Activated T-helper 1 cell treated with anti-CD3 and anti-CD28 coated beads, Interleukin-12 subunit alpha, Interleukin-12 subunit beta, Interleukin-2, Interleukin-4 antibody, amounts not matched to agents 30 ng/mL and 10 ng/mL and 1 ng/mL, durations not matched to agents 14 hours and 24 hours and 36 hours (primary cell): Measurements from ENCODE around the gene CD160. TPM values are rescaled to one million over a fixed set of nuclear protein-coding genes. Genes with fewer than 3 reads are reported as not detected.

Experiments
- DNase-seq: peaks from one replicate; pipeline ENCODE4 v3.0.0; 2021; ENCODE audit warnings: low spot score
- H3K27ac Mint-ChIP-seq: one replicate; pipeline ENCODE4 v1.8.0; 2021; ENCODE audit warnings: mild to moderate bottlenecking, mixed read lengths
- H3K27me3 Mint-ChIP-seq: one replicate; pipeline ENCODE4 v1.8.0; 2022; ENCODE audit warnings: mild to moderate bottlenecking, moderate library complexity, mixed read lengths; ENCODE audit not compliant: insufficient read depth
- H3K36me3 Mint-ChIP-seq: one replicate; pipeline ENCODE4 v1.8.0; 2021; ENCODE audit warnings: low read depth, mixed read lengths
- H3K4me1 Mint-ChIP-seq: one replicate; pipeline ENCODE4 v1.8.0; 2021; ENCODE audit warnings: low read depth, mixed read lengths
- H3K4me3 Mint-ChIP-seq: one replicate; pipeline ENCODE4 v1.8.0; 2021; ENCODE audit warnings: mild to moderate bottlenecking, moderate library complexity, mixed read lengths
- H3K9me3 Mint-ChIP-seq: one replicate; pipeline ENCODE4 v1.8.0; 2021; ENCODE audit warnings: mixed read lengths
- intact Hi-C: fragments of 100-400 bp; cut with micrococcal nuclease; formaldehyde crosslinking; loops from one replicate; pipeline ENCODE4 v1.15.1; 2024
- total RNA-seq: library from RNA; stranded (reverse); gene quantifications from 2 replicates; pipeline ENCODE4 v1.2.3, GENCODE V29; 2022

Gene CD160
- total RNA-seq, 1 donor from 2014 or later = not detected

DNA sequence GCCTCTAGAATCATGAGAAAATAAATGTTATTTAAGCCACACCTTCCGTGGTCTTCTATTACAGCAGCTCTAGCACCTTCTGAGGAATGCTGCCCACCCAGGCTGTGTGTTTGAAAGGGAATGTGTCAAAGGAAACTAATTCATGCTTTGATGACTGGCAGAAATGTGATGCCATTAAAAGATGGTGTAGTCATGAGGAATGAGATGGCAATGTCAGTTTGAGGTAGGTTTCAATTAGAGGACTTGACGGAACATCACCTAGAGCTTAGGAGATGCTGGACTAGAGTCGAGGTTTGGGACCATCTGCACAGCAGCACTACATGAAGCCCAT is 22.7 kb upstream of the CD160 start:
- peaks cover 18% of the 10 kb centered on the region for H3K27me3 Mint-ChIP-seq
- no peak overlapping the region for H3K4me3 Mint-ChIP-seq
- intact Hi-C loops = no loop called here
- no peaks in the 10 kb centered on the region for H3K9me3 Mint-ChIP-seq
- no peak overlapping the region for H3K27ac Mint-ChIP-seq
- H3K4me1 Mint-ChIP-seq = no peaks in the 10 kb centered on the region
- DNase-seq = no peak
- no peaks in the 10 kb centered on the region for H3K36me3 Mint-ChIP-seq

DNA sequence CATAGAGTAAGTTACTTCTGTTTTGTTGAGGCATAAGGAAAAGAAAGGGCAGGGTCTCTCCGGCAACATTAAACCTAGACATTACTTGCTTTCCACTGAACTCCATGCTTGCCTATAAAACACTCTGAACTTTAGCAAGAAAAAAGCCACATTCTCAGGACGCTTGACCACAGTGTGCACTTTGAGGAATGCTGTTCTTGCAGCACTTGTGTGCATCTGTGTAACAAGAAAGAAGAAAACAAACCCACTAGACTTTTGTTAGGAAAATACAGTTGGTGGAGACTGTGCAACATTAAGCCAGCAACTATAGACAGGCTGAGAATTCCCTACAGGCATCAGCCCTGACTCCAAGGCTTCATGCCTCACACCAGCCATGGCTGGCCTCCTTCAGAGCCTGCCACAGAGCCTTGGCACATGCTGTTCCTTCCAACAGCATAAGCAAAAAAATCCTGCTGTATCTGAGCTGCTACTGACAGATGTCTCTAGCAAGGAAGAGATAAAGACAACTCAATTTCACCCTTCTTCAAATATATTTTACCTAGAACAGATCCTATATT is 17.9 kb upstream of the CD160 start:
- H3K4me3 Mint-ChIP-seq = no peak overlapping the region
- no peaks in the 10 kb centered on the region for H3K36me3 Mint-ChIP-seq
- H3K4me1 Mint-ChIP-seq = no peaks in the 10 kb centered on the region
- no peak overlapping the region for H3K27ac Mint-ChIP-seq
- peaks cover 29% of the 10 kb centered on the region for H3K27me3 Mint-ChIP-seq
- intact Hi-C loops = no loop called here
- DNase-seq = no peak
- H3K9me3 Mint-ChIP-seq = no peaks in the 10 kb centered on the region

DNA sequence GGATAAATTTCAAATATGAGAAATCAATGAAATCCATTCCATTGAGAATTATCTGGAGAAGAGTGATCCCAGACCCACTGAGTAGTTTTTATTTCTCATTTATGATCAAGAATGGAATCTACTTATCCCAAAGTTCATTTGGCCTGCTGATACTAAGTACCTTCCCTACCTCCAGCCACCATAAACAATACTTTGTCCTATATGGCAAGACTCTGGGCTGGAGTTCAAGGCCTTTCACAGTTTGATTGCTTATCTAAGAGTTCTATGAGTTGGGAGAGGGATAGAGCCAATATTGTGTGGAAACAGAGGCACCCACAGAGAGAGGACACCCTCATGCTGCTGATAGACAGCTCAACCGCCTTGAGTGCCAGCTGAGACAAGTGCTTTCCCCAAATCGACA is 17.2 kb upstream of the CD160 start:
- peaks cover 27% of the 10 kb centered on the region for H3K27me3 Mint-ChIP-seq
- H3K36me3 Mint-ChIP-seq = no peaks in the 10 kb centered on the region
- H3K9me3 Mint-ChIP-seq = no peaks in the 10 kb centered on the region
- H3K27ac Mint-ChIP-seq = no peak overlapping the region
- H3K4me1 Mint-ChIP-seq = no peaks in the 10 kb centered on the region
- intact Hi-C loops = no loop called here
- DNase-seq = no peak
- no peak overlapping the region for H3K4me3 Mint-ChIP-seq

DNA sequence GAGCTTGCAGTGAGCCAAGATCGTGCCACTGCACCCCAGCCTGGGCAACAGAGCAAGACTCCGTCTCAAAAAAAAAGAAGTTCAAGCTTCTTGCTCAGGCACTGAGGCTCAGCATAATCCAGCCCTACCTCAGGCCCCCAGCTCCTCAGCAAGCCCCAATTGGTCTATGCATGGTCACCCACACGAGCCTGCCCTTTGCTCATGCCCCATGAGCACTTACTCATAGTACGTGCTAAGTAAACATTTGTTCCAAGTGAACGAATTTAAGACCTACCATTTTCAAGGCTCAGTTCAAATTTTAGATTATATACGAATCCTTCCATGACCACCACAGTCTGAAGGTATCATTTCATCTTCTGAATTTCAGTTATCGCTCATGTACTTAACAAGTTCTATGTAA is 16.5 kb upstream of the CD160 start:
- Mint-ChIP-seq H3K36me3 (no peaks in the 10 kb centered on the region), H3K27ac (no peak overlapping the region), H3K4me3 (no peak overlapping the region), H3K9me3 (no peaks in the 10 kb centered on the region), H3K4me1 (no peaks in the 10 kb centered on the region), H3K27me3 (peaks cover 29% of the 10 kb centered on the region)
- intact Hi-C loops = no loop called here
- no peak for DNase-seq

DNA sequence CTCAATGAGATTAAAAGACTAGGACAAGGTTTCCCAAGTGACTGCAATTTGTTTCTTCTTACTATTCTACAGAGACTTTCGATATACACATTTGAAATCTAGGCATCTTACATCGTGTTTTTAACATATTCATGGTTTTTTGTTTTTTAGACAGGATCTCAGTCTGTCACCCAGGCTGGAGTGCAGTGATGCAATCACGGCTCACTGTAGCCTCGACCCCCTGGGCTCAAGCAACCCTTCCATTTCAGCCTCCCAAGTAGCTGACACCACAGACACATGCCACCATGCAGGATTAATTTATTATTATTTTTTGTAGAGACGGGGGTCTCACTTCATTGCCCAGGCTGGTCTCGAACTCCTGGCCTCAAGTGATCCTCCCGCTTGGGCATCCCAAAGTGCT is 13.7 kb upstream of the CD160 start:
- Mint-ChIP-seq H3K4me3 (no peak overlapping the region), H3K36me3 (no peaks in the 10 kb centered on the region), H3K27ac (no peak overlapping the region)

DNA sequence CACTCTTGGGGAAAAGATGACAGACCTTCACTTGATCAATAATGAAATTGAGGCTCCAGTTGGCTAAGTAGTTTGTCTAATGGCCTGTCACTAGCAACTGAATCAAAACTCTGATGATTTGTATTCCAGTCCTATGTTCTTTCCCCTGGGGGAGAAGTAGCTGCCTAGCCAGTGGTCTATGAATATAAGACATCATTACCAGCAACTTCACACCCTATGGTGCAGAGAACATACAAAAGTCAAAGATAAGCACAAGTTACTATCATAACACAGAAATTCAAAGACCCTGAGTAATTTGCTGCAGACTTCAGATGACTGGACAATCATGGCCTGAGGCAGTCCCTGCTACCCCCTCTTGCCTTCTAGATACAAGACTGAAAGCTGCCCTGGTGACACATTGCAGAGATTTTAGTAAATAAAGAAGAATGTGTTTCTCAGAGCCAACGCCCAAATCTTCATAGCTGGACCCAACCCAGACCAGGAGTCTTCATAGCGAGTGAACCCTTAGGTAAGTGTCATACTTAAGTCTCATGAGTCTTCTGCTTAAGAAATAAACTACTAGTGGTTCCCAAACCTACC is 13.1 kb upstream of the CD160 start:
- intact Hi-C loops = no loop called here
- H3K27me3 Mint-ChIP-seq = peaks cover 25% of the 10 kb centered on the region
- H3K9me3 Mint-ChIP-seq = no peaks in the 10 kb centered on the region
- no peak overlapping the region for H3K4me3 Mint-ChIP-seq
- H3K27ac Mint-ChIP-seq = no peak overlapping the region
- no peak for DNase-seq
- H3K4me1 Mint-ChIP-seq = peaks cover 5% of the 10 kb centered on the region
- H3K36me3 Mint-ChIP-seq = no peaks in the 10 kb centered on the region

More for the DNA sequence above, 13.7 kb upstream of the CD160 start:
- Mint-ChIP-seq H3K9me3 (no peaks in the 10 kb centered on the region), H3K27me3 (peaks cover 28% of the 10 kb centered on the region), H3K4me1 (peaks cover 5% of the 10 kb centered on the region)
- intact Hi-C loops = no loop called here
- no peak for DNase-seq

DNA sequence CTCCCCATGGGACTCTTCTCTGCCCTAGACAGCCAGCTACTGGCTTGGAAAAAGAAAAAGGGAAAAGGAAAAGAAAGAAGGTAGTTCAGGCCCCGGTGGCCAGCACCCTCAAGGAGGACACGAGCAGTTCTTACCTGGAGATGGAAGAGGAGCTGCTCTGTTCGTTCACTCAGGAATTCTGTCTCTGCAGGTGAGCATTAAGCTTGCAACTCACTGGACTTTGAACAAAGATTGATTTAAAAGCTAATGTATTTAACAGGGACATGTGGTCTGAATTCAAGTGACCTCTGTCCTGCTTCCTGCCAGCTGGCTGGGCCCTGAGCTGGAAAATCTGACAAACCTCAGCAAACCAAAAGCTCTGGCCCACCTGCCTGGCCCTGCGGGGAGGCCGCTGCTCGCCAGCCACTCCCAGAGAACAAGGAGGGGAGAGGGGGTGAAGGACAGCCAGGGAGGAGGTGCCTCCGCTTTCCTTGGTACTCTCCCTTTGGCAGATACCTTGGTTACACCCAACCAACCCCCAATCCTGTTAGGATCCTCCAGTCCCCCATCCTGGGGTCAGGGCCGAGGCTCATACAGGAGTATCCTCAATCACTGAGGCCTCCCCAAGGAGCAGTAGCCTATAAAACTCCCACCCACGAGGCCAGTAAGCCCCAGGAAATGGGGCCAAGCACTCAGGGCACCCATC is 12.0 kb upstream of the CD160 start, which contains the start of gene PDZK1:
Gene PDZK1, minus strand, starts transcription at position 186 of the 685 bp plus-strand sequence. CDS start 19,347 bp downstream, outside the sequence.
- no peak within 1 kb of the TSS for H3K4me3 Mint-ChIP-seq
- no peak within 1 kb of the TSS for H3K27ac Mint-ChIP-seq
- H3K36me3 Mint-ChIP-seq = no peaks in the 10 kb centered on the region
- intact Hi-C loops = no loop called here
- H3K9me3 Mint-ChIP-seq = no peaks in the 10 kb centered on the region
- H3K4me1 Mint-ChIP-seq = peaks cover 5% of the 10 kb centered on the region
- peaks cover 25% of the 10 kb centered on the region for H3K27me3 Mint-ChIP-seq
- DNase-seq = no peak

DNA sequence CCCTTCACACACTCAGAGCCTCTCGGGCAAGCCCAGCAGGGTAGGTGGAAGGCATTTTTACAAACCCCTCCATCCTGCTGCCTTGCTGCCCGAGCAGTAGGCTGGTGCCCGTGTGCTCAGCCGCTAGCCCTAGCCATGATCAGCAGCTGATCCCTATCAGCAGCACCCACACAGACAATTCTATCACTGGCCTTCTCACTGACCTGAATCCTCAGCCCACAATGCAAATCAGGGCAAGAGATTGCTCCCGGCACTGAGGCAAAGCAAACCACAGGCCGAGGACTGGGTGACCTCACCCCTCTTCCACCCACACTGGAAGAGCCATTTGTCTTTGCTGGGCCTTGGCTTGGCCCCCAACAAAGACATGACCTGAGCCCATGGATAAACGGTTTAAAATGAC is 11.2 kb upstream of the CD160 start:
- intact Hi-C loops = no loop called here
- Mint-ChIP-seq H3K36me3 (no peaks in the 10 kb centered on the region), H3K27me3 (peaks cover 25% of the 10 kb centered on the region), H3K27ac (no peak overlapping the region), H3K9me3 (no peaks in the 10 kb centered on the region), H3K4me1 (peaks cover 5% of the 10 kb centered on the region), H3K4me3 (no peak overlapping the region)
- DNase-seq = no peak

DNA sequence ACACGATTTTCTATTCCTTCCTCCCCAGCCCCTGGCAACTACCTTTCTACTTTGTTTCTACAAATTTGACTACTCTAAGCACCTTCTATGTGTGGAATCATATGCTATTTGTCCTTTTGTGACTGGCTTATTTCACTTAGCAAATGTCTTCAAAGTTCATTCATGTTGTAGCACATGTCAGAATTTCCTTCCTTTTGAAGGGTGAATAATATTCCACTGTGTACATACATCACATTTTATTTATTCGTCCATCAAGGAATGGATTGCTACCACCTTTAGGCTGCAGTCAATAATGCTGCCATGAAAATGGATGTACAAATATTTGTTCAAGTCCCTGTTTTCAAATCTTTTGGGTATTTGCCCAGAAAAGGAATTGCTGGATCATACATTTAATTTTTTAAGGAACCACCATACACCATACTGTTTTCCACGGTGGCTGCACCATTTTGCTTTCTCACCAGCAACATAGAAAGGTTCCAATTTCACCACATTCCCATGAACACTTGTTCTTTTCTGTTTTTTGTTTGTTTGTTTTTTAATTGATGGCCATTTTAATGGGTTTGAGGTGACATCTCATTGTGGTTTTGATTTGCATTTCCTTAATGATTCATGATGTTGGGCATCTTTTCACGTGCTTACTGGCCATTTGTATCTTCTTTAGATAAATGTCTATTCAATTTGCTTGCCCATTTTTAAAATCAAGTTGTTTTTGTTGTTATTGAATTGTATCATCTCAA is 8.8 kb upstream of the CD160 start:
- intact Hi-C loops = no loop called here
- Mint-ChIP-seq H3K27ac (no peak overlapping the region), H3K4me3 (no peak overlapping the region), H3K27me3 (peaks cover 11% of the 10 kb centered on the region), H3K4me1 (peaks cover 5% of the 10 kb centered on the region), H3K9me3 (no peaks in the 10 kb centered on the region), H3K36me3 (no peaks in the 10 kb centered on the region)
- no peak for DNase-seq

DNA sequence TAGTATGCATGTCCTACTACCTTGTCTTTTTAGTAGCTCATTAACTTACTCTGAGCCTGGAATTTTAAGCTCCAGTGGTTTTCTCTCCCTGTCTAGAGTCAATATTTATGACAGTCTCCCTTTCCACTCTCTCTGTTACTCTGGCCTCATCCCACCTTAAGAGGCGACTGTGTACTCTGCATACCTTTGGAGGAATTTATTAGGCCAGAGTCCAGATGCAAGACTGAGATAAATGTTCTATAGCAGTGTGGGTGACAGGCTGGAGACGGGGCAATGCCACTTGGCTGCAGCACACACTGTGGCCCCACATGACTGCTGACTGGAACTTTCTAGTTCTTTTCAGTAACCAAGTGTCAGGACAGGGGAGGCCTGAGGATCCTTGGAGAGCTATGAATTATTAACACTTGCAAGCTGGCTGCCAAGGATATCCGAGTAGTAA is 8.1 kb upstream of the CD160 start:
- intact Hi-C loops = no loop called here
- Mint-ChIP-seq H3K9me3 (no peaks in the 10 kb centered on the region), H3K27me3 (peaks cover 9% of the 10 kb centered on the region), H3K4me1 (peaks cover 5% of the 10 kb centered on the region), H3K27ac (no peak overlapping the region), H3K4me3 (no peak overlapping the region), H3K36me3 (no peaks in the 10 kb centered on the region)
- DNase-seq = no peak

DNA sequence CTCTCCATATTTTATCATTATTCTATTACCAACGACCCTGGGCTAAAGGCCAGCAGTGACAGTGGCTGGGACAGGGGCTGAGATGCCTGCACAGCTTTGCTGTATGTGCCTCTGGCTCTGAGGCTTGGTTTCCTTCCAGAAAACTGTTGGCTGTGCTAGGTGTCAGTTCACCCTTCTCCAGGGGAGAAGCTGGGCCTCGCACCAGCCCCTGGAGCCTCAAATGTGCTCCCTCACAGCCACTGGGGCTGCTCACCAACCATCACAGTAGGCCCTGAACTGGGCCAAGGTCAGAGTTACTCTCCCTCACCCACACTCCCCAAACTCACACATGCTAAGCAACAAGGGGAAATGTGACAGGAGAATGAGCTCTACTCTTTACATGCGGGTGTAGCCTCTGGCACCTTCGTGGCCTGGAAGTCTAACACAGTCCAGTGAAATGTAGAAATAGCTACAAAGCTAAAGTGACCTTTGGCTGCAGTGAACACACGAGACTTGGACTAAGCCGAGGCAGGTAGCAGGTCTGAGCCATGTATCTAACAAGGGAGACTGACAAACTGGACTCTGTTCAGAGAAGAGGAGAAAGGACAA is 4.7 kb upstream of the CD160 start:
- Mint-ChIP-seq H3K4me1 (peaks cover 9% of the 10 kb centered on the region), H3K27ac (no peak overlapping the region), H3K27me3 (peaks cover 5% of the 10 kb centered on the region), H3K36me3 (no peaks in the 10 kb centered on the region), H3K9me3 (no peaks in the 10 kb centered on the region), H3K4me3 (no peak overlapping the region)
- no peak for DNase-seq
- intact Hi-C loops = no loop called here

DNA sequence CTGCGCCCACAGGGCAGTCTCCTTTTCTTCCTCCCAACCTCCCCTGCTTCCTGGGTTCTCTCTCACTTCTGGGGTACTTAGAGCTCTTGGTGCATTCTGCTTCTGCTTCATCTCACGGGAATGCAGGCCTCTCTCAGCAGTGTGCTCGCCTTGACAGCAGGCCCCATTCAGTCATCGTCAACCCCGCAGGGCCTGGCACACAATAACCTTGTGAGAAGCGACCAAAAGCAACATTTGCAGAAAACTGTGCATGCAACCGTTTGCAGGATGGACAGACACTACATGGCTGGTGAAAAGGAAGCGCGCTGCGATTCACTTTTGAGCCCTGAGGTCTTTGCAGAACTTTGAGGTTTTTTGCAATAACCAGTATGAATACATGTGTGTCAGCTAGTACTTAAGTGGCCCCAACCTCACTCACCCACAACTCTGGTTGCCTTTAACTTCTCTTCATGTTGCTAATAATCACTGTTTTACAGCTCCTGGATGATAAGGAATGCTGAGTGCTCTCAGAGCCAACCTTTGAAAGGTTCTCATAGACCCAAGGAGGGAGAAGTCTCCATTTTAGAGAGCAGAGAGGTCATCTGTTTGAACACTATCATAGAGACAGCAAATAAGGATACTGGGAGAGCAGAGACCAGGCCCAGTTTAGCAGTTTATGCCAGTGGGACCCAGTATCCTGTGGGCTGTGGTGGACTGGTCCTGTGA is 2.5 kb upstream of the CD160 start:
- peaks cover 15% of the 10 kb centered on the region for H3K27me3 Mint-ChIP-seq
- H3K4me1 Mint-ChIP-seq = peaks cover 23% of the 10 kb centered on the region
- DNase-seq = no peak
- H3K9me3 Mint-ChIP-seq = no peaks in the 10 kb centered on the region
- no peak overlapping the region for H3K27ac Mint-ChIP-seq
- H3K36me3 Mint-ChIP-seq = no peaks in the 10 kb centered on the region
- intact Hi-C loops = no loop called here
- no peak overlapping the region for H3K4me3 Mint-ChIP-seq
